Activated effector memory CD4-positive, alpha-beta T cell treated with anti-CD3 and anti-CD28 coated beads, Interleukin-2, amount 50 U/mL, for 16 hours (primary cell): ENCODE results near the gene FGF12.

ENCODE experiments used
- DNase-seq: peaks from one replicate; pipeline ENCODE4 v3.0.0-alpha.2; 2020

FGF12 gene

DNA sequence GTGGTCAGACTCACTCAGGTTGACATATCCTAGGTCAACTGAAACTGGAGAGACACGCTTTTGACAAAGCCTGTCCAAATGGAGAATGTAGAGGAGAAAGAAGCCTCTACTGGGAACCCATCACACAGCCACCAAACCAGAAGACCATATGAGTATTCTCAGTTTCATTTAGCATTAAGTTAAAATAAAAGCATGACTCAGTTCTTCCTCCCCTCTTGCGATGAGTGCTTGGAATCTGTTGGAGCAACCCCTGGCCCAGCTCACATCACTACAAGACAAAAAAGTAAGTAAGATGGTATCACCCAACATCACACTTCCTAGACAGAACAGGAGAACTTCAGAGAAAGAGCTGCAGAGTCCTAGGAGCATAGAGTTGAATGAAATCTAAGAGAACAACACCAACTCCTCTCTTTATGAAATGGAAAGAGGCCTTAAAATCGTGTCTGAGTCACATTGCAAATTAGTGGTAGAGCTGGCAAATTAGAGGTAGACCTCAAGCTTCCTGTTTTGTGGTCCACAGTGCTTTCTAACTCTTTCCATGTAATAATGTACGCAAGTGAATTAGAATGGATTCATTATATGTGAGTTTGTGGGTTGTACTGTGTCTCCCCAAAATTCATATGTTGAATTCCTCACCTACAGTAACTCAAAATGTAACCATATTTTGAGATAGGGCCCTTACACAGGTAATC, 51.2 kb downstream of the FGF12 start:
- DNase-seq = no peak

DNA sequence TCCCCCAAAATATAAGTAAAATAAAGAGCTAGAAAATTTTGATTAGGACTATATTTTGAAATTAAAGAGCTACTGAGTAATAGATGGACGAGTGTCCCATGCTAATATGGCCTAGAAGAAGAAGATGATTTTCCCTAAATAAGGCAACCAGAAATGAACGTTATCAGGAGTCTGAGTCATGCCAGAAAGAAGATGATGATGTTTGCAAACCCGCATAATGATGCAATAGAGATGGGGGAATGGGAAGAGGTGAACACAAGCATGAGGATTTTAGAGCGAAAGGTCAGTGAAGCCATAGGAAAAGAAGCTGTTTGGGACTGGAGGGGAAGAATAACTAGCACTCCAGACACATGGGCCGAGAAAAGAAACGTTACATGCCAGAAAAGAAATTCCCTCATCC, 71.7 kb downstream of the FGF12 start:
- DNase-seq = no peak

DNA sequence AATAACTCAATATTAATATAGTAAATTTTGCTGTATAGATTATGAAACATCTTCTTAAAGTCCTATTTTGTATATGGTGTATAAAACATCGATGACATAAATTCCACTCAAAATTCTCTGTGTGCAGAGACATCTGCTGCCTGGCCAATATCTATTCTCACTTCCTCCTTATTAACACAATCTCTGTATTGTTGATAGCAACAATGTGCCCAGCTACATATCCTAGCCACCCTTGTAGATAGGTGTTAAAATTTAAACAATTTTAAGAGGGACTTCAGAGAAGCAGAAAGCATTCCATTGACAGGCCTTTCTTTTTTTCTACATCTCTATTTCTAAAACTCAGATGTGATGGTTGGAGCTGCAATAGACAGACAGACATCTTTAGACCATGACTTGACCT, 72.3 kb downstream of the FGF12 start:
- no peak for DNase-seq

DNA sequence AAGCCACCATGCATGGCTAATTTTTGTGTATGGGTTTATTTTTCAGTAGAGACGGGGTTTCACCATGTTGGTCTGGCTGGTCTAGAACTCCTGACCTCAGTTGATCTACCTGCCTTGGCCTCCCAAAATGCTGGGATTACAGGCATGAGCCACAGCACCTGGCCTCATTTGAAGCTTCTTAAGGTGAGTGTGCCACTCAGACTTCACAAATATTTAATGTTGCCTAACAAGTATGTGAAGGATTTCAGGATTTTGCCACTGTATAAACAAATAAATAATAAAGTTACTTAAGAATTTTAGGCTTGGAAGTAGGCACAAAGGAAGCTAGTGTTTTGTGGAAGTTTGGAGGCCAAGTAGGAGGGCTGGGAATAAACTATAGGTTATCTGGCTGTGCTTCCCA, 73.5 kb downstream of the FGF12 start:
- no peak for DNase-seq

DNA sequence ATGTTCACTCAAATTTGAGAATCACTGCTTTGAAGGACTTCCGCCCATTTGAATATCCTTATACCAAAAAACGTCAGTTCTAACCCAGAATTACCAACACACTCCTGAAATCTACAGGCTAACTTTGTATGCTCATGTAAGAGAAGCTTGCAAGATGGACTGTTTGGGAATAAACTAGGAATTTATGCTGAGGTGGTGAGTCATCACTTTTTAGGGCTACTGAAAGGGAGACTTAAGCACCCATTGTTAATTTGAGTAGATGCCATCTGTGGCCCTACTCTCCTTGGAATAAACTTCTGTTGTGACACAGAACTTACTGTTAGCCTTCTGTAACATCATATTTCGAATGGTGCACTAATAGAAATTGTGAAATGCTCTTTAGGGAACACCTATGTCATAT, 74.6 kb downstream of the FGF12 start:
- DNase-seq = no peak

DNA sequence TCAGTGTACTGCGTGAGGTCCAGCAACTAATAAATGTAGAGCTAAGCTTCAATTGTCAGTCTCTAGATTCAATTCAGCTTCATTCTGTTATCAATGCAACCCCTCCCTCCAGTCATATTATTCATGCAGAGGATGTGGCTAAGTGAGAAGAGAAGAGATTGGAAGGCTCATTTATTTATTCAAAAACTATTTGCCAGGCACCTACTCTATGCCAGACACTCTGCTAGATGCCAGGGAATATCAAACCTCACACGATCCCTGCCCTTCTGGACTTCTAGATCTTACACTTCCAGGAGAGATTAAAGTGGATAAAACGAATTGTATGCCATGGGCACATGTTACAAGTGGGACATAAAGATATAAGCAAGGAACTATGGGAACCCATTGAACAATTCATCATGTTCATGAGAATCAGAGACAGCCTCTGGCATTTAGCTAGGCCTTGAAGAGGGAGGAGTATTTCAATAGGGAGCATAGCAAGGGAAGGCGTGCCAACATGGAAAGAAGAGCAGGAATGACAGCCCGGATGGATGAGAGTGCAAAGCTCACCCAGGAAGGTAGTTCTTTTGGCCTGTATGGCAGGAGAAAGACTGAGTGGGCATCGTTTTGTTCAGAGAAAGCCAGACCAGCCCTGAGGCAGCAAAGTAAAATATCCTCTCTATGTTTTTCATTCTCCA, 75.4 kb downstream of the FGF12 start:
- DNase-seq = no peak

DNA sequence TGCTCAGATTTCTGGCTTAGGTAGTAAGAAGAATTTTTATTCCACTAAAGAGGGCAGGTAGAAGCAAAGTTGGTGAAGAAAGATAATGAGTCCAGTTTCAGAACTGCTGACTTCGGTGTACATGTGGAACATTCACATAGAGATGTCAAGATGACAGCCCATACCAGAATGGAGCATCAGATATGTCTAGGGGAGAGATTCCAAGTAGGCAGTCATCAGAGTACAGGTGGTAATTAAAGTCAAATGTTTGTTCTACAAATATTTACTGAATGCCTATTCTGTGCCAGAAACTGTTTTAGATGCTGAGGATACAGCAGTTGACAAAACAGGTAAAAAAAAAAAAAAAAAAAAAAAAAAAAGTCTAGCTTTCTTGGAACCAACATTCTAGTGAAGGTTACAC, 81.9 kb downstream of the FGF12 start:
- no peak for DNase-seq

DNA sequence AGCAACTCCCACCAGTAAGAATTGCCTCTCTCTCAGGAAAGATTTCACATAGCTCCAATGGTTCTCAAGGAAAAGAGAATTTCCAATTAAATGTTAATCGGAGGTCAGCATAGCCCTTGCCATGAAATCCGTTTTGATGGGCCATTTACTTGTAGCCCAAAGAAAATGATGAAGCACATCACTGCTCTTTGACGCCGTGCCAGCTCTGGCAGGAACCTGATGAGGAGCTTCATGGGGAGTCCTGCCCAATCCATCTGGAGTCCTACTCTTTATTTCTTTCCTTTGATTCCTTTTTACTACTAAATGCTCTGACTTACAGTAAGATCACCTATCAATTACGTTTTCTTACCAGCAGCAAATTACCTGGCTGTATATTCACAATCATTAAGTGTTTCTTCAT, 84.7 kb downstream of the FGF12 start:
- DNase-seq = no peak

DNA sequence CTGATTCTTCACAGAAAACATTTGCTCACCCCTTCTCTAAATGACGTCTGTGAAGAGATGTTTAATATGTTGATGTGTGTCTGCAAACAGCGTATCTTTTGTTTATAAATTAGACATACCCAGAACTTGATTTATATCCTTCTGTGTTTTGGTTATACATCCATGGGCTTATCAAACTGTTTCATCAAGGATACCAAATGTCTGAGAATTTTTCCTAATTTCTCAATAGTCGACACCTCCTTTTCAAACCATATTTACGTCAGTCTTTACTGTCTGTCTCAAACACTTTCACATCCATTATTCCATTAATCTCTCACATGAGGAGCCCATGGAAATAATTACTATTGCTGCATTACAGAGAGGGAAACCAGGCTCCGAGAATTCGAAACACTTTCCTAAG, 85.4 kb downstream of the FGF12 start:
- no peak for DNase-seq

DNA sequence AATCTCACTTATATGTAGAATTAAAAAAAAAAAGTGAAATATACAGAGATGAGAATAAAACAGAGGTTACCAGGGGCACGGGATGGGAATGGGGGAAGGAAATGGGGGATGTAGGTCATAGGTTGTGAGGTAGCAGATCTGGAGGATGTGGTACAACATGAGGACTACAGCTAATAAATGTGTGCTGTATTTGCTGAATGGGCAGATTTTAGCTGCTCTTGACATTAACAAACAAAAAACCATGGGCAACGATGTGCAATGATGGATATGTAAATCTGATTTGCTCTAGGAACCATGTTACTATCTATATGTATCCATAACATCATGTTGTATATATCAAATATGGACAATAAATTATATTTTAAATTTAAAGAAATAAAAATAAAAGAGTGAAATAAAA, 87.4 kb downstream of the FGF12 start:
- DNase-seq = no peak

DNA sequence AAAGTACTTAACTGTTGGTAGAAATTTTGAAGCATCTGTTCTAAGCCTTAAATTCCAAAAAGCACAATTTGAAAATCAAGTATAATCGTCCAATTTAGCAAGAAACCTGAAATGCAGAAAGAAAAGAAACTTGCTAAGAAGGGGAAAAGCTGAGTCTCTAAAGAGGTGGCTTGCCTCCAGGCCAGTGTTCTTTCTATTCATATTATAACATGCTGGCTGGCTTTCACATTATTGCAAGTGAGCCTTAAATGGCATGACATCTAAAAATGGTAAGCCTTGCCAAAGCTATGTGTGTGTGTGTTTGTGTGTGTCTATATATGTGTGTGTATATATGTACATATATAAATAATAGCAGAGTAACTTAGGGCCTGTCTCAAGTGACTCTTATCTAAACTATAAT, 89.5 kb downstream of the FGF12 start:
- DNase-seq = no peak

DNA sequence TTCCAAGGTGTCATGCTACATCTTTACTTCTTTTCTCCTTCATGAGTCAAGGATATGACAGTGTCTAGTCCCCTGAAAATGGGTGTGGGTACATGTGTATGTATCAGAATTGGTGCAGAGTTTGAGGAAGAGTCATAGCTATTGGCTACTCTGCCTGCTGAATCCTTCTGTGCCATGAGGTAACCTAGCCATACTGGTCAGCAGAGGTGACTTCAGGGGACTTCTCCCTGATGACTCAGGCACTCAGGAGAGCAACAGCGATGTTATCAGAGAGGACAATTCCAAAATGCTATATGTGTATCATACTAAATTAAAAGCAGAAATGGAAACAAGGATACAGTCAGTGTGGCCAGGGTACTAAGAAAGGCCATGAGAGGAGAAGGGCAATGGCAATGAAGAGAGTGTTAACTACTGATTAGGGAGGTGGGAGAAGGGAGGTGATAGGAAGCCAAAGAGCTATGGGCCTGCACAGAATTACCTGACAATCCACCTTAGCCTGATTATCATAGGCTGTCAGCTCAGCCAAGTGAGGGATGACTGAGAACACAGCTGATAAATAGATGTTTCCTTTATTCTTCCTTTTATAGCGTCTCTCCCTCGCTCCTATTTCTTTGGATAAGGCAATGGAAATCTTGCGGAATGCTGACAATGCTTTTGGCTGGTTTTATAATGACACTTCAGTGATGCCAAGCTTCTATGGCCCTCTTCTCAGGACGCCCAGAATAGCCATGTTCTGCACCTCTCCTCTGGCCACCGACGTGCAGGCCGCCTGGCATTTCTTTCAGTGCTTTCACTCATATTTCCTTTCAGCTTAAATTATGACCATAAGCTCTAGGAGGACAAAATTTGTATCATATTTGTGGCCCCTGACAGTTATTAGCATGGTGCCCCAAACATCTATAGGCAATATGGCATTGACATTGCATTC, 90.6 kb downstream of the FGF12 start:
- DNase-seq = no peak

DNA sequence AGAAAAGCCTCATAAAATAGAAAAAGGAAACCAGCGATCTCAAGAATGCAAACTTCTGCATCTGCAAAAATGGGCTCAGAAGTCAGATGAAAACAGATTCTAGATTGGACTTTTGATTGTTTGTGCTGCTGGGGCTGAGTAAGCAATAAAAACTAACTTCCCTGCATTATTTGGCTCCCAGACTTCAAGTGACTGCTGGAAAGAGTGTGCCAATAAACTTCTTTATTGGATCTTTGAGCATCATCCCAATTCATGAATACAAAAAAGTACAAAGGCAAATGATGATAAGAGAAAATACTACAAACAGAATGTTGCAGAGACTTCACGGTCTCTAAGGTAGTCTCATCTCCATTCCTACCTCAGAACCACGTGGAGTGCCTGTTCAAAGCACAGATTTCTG, 97.9 kb downstream of the FGF12 start:
- DNase-seq = no peak

DNA sequence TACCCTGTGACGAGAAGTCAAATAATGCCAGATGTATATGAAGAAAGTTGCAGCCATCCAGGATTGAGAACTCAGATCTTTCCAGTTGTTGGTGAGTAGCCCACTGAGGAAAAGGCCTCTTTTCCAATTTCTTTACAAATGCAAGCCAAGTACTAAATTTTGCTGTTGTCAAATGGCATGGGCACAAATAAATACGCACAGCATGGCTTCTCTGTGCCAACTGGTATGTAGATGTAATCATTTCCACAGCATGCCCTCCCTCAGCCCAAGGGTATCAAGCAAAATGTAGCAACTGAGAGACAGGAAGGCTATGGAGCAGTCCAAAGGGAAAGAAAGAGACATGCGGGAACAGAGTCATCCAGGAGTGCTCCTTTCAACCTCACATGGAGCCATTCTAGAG, 105.4 kb downstream of the FGF12 start:
- DNase-seq = no peak

DNA sequence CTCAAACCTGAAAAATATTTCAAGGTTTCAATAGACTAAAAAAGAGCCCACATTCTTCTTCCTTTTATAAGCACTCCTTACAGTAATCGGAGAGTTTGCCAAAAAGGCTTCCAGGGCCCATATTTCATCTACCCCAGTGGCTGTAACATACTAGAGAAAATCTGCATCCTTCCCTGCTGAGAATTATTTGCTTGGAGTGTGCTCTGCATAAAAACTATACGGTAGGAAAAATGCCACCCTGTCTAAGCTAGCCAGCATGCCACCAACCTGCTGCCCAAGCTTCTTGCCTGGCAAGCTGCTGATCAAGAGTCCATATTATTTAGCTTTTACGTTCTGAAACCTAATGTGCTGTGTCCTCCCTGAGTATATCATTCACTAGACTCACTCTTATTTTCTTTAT, 107.1 kb downstream of the FGF12 start:
- DNase-seq = no peak

DNA sequence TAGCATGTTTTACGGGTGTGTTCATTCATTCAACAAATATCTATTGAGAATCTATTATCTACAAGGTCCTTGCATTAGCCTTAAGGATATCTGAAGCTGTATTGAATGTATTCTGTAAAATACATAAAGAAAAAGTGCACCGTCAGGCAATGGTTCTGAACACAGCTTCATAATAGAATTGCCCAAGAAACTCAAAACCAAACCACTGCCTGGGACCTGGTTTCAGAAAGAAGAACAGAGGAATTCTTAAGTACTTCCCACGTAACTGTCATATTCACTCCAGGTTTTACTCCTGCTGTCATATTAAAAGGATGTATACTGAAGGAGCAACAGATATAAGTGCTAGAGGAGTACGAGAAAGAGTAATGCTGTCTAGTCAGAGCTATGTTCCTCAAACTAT, 115.9 kb downstream of the FGF12 start:
- no peak for DNase-seq

DNA sequence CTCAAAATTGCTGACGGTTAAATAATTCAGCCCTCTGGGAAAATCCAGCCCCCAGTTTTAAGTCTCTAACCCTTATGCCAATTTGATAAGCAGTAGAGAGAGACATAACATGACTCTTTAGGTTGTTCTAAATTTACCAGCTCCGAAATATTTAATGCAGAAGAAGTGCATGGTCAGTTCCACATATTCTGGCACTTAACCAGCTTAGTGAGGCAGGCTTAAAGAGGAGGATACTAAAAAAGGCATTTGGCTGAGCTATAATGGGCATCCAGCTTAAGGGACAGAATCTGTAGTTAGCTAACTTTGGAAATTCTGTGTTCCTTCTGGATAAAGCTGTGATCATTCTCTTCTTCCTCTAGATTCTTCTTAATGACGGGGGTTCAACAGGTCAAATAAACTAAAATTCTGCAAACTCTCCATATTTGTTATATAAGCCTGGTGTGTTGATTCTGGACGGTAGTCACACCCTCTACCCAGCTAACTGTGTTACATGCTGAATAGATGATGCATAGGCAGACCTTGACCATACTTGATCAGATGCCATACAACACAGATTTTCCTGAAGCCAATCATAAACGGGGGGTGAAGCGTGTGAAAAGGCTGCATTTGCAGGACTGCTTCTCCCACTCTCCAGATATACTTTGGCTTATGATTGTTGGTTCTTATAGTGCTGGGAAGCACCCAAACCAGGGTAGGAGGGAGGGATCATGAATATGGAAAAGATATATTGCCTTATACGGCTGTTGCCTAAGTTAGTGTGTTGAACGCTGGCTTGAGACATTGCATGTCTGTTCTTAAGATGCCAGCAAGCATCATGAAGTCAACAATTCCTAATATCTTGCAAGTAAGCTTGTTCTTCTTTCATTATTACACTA, 118.4 kb downstream of the FGF12 start:
- DNase-seq = no peak

DNA sequence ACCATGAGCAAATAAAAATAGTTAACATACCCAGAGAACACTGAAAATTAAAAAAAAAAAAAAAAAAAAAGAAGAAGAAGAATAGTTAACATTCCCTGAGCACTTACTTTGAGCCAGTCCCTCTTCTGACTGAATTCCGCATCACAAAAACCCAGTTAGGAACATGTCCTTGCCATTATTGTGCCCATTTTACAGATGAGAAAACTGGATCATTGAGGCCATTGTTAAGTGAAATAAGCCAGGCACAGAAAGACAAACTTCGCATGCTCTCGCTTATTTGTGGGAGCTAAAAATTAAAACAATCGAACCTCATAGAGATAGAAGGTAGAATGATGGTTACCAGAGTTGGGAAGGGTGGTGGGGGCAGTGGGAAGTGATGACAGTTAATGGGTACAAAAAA, 119.5 kb downstream of the FGF12 start:
- no peak for DNase-seq

DNA sequence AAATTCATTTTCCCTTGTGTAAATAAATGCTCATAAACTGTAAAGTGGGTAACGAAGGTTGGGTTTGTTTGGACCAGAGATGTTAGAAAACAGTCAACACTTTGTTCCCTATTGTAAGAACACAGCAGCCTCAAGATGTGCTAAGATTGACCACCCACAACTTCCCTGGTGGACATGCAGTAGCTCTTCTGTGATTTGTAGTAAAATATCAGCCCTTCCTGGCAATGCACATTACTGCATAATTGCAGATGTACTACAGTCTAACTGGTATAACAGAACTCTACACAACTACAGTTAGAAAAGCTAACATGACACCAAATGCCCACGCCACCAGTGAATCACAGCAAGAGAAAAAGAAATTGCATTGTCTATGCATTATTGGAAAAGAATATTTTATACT, 129.4 kb downstream of the FGF12 start:
- DNase-seq = no peak

DNA sequence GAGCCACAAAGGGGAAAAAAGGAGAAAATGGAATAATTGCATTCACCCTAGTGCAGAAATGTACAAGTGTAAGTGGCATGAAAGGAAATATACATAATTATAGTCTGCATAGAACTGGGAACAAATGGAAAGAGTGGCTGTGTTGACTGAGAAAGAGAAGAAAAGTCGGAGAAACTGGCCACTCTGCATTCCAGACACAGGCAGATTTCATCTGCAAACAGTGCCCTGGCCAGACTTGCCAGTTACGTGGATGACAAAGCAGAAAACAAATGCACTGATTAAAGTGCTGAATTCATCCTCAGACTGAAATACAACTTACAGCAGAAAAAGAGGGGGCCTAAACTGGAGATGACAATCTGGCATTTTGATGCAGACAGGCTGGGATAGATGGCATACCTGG, 129.8 kb downstream of the FGF12 start:
- no peak for DNase-seq

DNA sequence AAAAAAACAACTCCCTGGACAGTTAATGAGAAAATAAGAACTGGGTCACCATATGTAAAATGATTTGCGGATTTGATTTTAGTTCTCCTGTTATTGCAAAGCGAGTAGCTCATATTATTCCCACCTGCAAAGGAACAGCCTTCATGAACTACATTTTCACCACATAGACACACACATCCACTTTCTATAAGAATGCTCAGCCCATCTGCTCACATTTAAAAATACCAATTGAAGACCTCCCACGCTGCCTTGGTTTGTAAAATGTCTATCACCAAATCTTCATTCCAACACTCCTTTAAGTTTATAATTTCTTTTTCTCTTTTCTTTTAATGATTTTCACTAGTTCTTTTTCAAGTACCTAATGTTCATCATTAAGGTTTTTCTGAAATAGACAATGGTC, 148.6 kb downstream of the FGF12 start:
- no peak for DNase-seq

DNA sequence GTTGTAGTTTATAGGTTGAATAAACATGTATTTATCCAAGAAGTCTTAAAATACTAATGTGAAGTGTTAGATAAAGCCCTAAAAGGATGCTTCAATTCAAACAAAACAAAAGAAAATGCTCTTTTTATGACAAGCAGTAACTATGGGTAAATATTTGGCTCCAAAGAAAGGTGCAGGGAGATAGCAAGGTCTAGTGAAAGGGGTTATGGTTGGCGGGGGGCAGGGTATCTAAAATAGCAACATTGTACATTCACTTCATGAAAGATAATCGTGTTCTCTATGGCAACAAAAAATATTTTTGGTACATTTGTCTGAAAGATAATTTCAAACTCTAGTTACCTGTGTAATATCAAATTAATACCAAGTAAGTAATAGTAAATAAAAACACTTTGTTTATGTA, 149.5 kb downstream of the FGF12 start:
- no peak for DNase-seq

DNA sequence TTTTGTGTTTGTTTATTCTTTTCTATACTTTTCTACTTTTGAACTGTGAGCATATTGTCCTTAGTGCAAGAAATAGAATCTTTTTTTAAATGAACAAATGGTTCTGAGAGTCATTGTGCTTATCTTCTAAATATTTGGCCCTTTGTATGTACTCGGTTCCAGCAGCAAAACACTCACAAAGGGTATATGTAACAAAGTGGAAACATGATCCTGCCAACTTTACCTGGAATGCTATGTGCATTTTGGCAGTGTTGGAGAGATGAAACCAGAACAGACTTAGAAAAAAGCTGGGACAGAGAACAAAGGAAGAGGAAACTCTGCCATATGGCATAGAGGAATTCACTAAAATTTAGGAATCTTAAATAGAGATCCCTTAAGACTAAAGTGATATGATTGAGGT, 150.1 kb downstream of the FGF12 start:
- DNase-seq = no peak
